WTC11 (cell line): ENCODE results near the gene TMEM82. TPM values are rescaled to one million over a fixed set of nuclear protein-coding genes. Genes with fewer than 3 reads are reported as not detected.

Source experiments
- ATAC-seq: fragments of 200-7000 bp; cut with Tn5 transposase; 2 replicates; pipeline ENCODE4 v1.10.0; 2021; ENCODE audit warnings: mild to moderate bottlenecking, moderate library complexity
- CTCF ChIA-PET: fragments of 300-600 bp; sonication (Branson Sonifier 250); formaldehyde crosslinking; loops from one replicate; lab custom pipeline; 2021; ENCODE audit warnings: antibody characterized with exemption; lab: Charles Lee
- POLR2A ChIA-PET: fragments of 350-600 bp; sonication (Branson Sonifier 250); formaldehyde crosslinking; loops from one replicate; lab custom pipeline; 2021; ENCODE audit warnings: antibody characterized with exemption; lab: Charles Lee
- DNase-seq: peaks from one replicate; pipeline ENCODE4 v3.0.0; 2021; ENCODE audit warnings: low spot score
- H3K27ac Mint-ChIP-seq: 2 replicates; pipeline ENCODE4 v1.8.0; 2021; ENCODE audit warnings: mixed read lengths
- H3K27me3 Mint-ChIP-seq: 2 replicates; pipeline ENCODE4 v1.8.0; 2021; ENCODE audit warnings: low read depth, mild to moderate bottlenecking, moderate library complexity, mixed read lengths
- H3K36me3 Mint-ChIP-seq: 2 replicates; pipeline ENCODE4 v1.8.0; 2021; ENCODE audit warnings: mixed read lengths
- H3K4me1 Mint-ChIP-seq: 2 replicates; pipeline ENCODE4 v1.8.0; 2022; ENCODE audit warnings: mixed read lengths
- H3K4me3 Mint-ChIP-seq: 2 replicates; pipeline ENCODE4 v1.8.0; 2021; ENCODE audit warnings: mild to moderate bottlenecking, moderate library complexity, mixed read lengths
- H3K9me3 Mint-ChIP-seq: 2 replicates; pipeline ENCODE4 v1.8.0; 2021; ENCODE audit warnings: mixed read lengths
- AFF4 ChIP-seq: sonication (generic); formaldehyde crosslinking; IDR thresholded peaks from 2 replicates; pipeline ENCODE4 v1.8.1; 2023; ENCODE audit warnings: mild to moderate bottlenecking, missing genetic modification reagents, borderline replicate concordance
- ATF3 ChIP-seq: sonication (generic); formaldehyde crosslinking; conservative IDR thresholded peaks from 2 replicates; pipeline ENCODE4 v1.8.1; 2022; ENCODE audit warnings: mild to moderate bottlenecking, missing genetic modification reagents
- GTF2I ChIP-seq: fragments of 250-450 bp; sonication (Bioruptor Pico); conservative IDR thresholded peaks from 2 replicates; pipeline ENCODE4 v1.4.0; 2021; ENCODE audit warnings: mild to moderate bottlenecking
- HMGA2 ChIP-seq: fragments of 250-450 bp; sonication (Bioruptor Pico); IDR thresholded peaks from 2 replicates; pipeline ENCODE4 v1.4.0; 2021; ENCODE audit warnings: mild to moderate bottlenecking, moderate library complexity
- MLX ChIP-seq: sonication (generic); formaldehyde crosslinking; IDR thresholded peaks from 2 replicates; pipeline ENCODE4 v1.8.1; 2023; ENCODE audit warnings: mild to moderate bottlenecking, missing genetic modification reagents, moderate library complexity
- NFATC4 ChIP-seq: fragments of 250-450 bp; sonication (Bioruptor Pico); IDR thresholded peaks from 2 replicates; pipeline ENCODE4 v1.9.0; 2021; ENCODE audit warnings: mild to moderate bottlenecking
- TEAD4 ChIP-seq: sonication (generic); formaldehyde crosslinking; IDR thresholded peaks from 2 replicates; pipeline ENCODE4 v1.8.0; 2022; ENCODE audit warnings: mild to moderate bottlenecking, missing genetic modification reagents
- USF1 ChIP-seq: sonication (generic); formaldehyde crosslinking; IDR thresholded peaks from 2 replicates; pipeline ENCODE4 v1.8.0; 2022; ENCODE audit warnings: mild to moderate bottlenecking, missing genetic modification reagents
- total RNA-seq: library from RNA; stranded (reverse); gene quantifications from 3 replicates; pipeline ENCODE4 v1.2.3, GENCODE V29; 2021

The TMEM82 gene
- total RNA-seq, 1 experiment from 2014 or later: 0.48 TPM

GRCh38 chr1:15788624-15789301 is 46.5 kb downstream of the TMEM82 start (continued):
- TF ChIP-seq HMGA2 (CRISPR knock-in tag): no peak
- TF ChIP-seq, all 79 proteins: peak for 0

- ATAC-seq (no peak), DNase-seq (no peak)
- Mint-ChIP-seq H3K4me1 (peaks cover 19% of the 10 kb centered on the region), H3K9me3 (no peaks in the 10 kb centered on the region), H3K27ac (no peak overlapping the region), H3K4me3 (no peak overlapping the region), H3K36me3 (no peaks in the 10 kb centered on the region), H3K27me3 (no peaks in the 10 kb centered on the region)
- POLR2A ChIA-PET: interaction anchor here (0.7 kb wide), 1 partner anchor 142 kb away, joined by 5 read pairs; no protein-coding TSS in a partner anchor
- CTCF ChIA-PET: interaction anchor here (1.1 to 3.3 kb wide), 2 partner anchors 19 to 141 kb away, joined by 3 to 19 read pairs; no protein-coding TSS in a partner anchor
- no peak for TF ChIP-seq AFF4
- TF ChIP-seq USF1: no peak
- no peak for TF ChIP-seq MLX
- TF ChIP-seq NFATC4 (CRISPR knock-in tag): no peak
- TF ChIP-seq GTF2I (CRISPR knock-in tag): no peak
- TF ChIP-seq TEAD4 (CRISPR knock-in tag): no peak
- no peak for TF ChIP-seq ATF3
These were observed 53.8 kb downstream of the TMEM82 start for GRCh38 chr1:15796086-15796462.

Other genes with a start within 250 kb of the TMEM82 start
- 13.5 to 18.6 TPM (median 16.6 TPM) in 3 replicates for gene CASP9, start 218.3 kb upstream of the TMEM82 start, total RNA-seq
- 16.4 to 20.4 TPM (median 17.5 TPM) in 3 replicates for gene DNAJC16, start 215.7 kb upstream of the TMEM82 start, total RNA-seq
- gene AGMAT, start 157.4 kb upstream of the TMEM82 start, total RNA-seq: 4.9 to 5.6 TPM (median 5.5 TPM) in 3 replicates
- 33.8 to 34.2 TPM (median 33.8 TPM) in 3 replicates for gene DDI2, start 125.0 kb upstream of the TMEM82 start, total RNA-seq
- gene PLEKHM2, start 58.2 kb upstream of the TMEM82 start, total RNA-seq: 47.5 to 51.8 TPM (median 49.7 TPM) in 3 replicates
- gene SLC25A34, start 6.2 kb upstream of the TMEM82 start, total RNA-seq: 0.82 to 2.0 TPM (median 1.1 TPM) in 3 replicates
- gene FBLIM1, start 16.3 kb downstream of the TMEM82 start, total RNA-seq: 70.9 to 78.3 TPM (median 76.6 TPM) in 3 replicates
- 2.6 to 3.8 TPM (median 2.7 TPM) in 3 replicates for gene UQCRHL, start 65.2 kb downstream of the TMEM82 start, total RNA-seq
- gene SPEN, start 105.2 kb downstream of the TMEM82 start, total RNA-seq: 48.5 to 50.2 TPM (median 48.8 TPM) in 3 replicates
- gene ZBTB17, start 233.6 kb downstream of the TMEM82 start, total RNA-seq: 27.6 to 32.0 TPM (median 27.9 TPM) in 3 replicates